T-helper 1 cell treated with Interleukin-12 subunit alpha and Interleukin-12 subunit beta and Interleukin-4 antibody, amounts not matched to agents 30 ng/mL and 1 ng/mL, for 36 hours (primary cell): ENCODE measurements around the gene KCNK2. TPM values are rescaled to one million over a fixed set of nuclear protein-coding genes. Genes with fewer than 3 reads are reported as not detected.

Experiments
- intact Hi-C: fragments of 100-400 bp; cut with micrococcal nuclease; formaldehyde crosslinking; loops from one replicate; pipeline ENCODE4 v1.15.1; 2024
- total RNA-seq: library from RNA; stranded (reverse); gene quantifications from 2 replicates; pipeline ENCODE4 v1.2.3, GENCODE V29; 2022

The KCNK2 gene
- total RNA-seq: not detected in 2 replicates

DNA sequence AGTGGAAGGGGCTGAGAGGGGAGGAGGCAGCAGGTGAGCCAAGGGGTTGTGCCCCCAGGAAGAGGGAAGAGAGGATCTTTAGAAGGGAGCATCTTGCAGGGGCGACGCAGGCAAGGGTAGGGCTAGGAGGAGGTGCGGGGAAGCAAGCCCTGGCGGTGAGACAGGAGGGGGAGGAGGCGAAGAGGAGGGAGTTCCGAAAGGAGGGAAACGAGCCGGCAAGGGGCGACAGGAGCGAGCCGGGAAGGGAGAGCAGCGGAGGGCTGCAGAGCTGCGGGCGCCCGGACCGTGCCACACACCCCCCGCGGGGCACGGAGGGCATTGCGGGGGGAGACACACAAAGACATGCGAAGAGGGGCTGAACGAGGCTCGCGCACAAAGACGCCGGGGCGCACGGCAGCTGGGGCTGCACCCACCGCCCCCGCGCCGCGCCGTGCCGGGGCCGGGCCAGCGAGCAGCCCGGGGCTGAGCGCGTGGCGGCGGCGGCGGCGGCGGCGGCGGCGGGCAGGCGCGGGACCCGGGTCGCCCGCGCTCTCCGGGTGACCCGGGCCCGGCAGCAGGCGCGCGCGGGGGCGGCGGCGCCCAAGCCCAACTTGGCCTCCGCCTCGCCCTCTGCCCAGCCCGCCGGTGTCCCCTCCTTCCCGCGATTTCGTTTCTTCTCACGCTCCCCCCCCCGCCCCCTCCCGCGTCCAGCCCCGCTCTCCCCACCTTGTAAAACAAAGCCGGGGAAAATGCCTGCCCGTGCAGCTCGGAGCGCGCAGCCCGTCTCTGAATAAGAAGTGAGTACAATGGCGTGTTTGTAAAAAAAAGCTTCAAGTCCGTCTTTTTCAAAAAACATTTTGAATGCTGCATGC is at the start of gene KCNK2:
TSS of gene KCNK2 (plus strand) at position 206 of the 851 bp plus-strand sequence. CDS start 649 bp downstream, outside the sequence.
- intact Hi-C loops: no loop called here

DNA sequence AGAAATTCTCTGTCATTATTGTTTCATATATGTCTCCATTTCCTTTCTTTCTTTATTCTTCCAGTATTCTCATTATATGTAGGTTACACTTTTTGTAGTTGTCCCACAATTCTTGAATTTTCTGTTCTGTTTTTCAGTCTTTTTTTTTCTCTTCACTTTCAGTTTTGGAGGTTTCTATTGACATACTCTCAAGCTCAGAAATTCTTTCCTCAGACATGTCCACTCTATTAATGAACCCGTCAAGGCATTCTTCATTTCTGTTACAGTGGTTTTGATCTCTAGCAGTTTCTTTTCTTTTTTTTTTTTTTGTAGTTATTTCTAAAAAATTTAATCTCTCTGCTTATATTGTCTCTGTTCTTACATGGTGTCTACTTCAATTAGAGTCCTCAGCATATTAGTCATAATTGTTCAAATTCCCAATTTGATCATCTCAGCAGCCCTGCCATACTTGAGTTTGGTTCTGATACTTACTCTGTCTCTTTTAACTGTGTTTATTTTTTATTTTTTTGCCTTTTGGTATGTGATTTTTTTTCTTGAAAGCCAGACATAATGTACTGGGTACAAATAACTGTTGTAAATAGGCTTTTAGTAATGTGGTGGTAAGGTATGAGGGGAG is 49.5 kb upstream of the KCNK2 start:
- intact Hi-C loops: no loop called here

- intact Hi-C loops: no loop called here
Observed at GRCh38 chr1:215040190-215040589, 42.3 kb upstream of the KCNK2 start.

DNA sequence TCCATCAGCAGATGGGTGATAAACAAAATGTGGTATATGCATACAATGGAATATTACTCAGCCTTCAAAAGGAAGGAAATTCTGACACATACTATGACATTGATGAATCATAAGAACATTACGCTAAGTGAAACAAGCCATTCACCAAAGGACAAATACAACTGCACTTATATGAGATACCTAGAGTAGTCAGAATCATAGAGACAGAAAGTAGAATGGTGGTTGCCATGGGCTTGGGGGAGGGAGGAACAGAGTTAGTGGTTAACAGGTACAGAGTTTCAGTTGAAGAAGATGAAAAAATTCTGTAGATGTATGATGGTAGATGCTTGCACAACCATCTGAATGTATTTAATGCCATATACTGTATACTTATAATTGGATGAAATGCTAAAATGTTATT is 39.1 kb upstream of the KCNK2 start:
- intact Hi-C loops: no loop called here

GRCh38 chr1:215044151-215044550 is 38.4 kb upstream of the KCNK2 start:
- intact Hi-C loops: no loop called here

GRCh38 chr1:215045698-215046308 is 36.7 kb upstream of the KCNK2 start:
- intact Hi-C loops: no loop called here

DNA sequence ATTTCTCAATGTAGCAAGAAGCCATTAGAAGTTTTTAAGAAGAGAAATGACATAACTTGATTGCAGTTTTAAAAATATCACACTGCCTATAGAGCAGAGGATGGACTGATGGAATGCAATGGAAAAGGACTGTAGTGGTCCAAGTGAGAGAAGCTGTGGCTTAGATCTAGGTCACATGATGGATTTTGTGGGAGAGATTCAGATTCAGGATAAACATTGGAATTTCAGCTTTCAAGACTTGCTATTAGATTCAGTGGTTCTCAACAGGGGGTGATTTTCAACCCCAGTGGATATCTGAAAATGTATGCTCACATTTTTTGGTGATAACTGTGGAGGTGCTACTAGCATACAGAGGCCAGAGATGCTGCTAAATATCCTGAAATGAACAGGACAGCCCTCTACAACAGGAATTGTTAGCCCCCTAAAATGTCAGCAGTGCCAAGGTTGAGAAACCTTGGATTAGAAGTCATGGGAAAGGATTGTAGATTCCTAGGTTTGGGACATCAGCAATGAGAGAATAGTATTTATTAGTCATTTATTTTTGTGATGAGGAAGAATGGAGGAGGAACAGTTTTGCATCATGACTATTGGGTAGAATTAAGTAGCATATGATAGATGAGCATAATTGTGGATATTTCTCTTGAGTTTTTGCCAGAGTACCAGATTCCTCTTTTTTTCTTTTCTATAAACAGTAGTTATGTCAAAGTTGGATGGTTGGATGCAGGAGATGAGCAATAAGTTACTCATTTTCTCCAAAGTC is 30.1 kb upstream of the KCNK2 start:
- intact Hi-C loops: no loop called here

DNA sequence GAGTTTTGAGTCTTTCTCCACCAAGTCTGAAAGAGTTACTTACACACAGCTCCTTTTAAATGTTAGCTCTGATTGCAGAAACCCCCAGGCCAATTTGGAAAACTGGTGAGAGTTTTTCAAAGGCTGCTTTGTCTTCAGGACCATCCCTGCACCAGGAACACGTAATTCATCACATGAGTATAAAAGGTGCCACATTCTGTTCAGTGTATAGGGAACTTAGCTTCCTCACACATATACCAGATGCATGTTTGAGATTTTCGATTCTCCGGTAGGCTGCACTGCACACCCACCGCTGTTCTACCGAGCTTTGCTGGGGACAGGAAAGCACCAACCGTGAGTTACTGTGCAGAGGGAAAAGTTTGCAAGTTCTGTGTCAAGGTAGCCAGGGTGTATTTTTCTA is 28.3 kb upstream of the KCNK2 start:
- intact Hi-C loops: no loop called here

DNA sequence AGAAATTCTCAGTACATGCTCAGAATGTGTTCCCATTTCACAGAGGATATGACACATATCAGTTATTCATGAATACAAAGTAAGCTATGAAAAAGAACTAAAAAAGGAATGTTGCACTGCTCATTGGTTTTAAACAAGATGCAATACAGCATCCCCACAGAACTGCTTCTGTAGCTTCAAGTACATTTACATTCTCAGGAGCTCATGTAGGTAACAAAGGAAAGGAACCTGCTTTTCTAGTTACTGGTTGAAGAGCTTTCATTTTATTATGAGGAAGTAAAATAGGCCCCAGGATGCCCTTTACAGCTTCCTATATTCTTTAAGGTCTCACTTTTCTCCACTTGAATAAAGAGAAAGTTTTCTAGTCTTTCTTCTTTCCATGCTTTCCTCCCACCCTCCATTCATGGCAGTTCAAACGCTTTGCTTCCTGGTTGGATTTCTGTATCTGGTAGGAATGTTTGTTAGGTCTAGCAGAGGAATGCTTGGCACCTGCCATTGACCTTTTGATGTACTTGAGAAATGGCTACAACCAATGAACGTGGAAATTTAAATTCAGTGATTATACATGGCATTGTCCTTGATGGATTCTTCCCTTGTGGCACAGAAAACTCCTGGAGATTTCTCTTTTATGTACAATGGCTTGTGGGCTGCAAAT is 27.1 kb upstream of the KCNK2 start:
- intact Hi-C loops: no loop called here

DNA sequence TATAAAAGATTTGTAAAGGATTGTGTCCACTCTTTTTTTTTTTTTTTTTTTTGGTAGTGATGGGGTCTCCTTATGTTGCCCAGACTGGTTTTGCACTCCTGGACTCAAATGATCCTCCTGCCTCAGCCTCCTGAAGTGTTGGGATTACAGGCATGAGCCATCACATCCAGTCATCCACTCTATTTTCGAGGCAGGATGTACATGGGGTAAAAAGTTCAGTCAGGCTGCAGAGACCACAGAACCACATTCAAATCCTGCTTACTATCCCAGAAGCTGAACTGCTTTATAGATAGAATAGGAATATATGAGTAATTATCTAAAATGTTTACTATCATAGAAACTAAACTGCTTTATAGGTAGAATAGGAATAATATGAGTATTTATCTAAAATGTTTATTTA is 26.0 kb upstream of the KCNK2 start:
- intact Hi-C loops: no loop called here

- intact Hi-C loops: no loop called here
Observed at GRCh38 chr1:215059947-215060346, 22.6 kb upstream of the KCNK2 start.

GRCh38 chr1:215064327-215064726 is 18.2 kb upstream of the KCNK2 start:
- intact Hi-C loops: no loop called here

DNA sequence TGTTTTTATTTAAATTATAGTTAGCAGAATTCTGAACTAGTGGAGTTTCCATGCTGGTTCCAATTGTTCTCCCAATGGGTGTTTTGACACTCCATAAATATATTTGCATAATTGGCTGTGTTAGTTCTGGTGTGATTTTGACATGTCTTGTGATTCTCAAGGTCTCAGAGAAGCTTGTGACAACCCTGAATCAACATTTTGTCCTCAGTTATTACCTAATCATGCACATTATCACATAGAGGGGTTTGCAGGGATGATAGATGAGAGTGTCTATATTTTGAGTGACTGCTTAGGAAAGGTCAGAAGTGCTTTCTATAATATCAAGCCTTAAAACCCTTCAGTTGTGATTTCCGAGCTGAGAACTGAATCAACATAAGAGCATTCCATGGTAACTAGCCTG is 11.5 kb upstream of the KCNK2 start:
- intact Hi-C loops: no loop called here

GRCh38 chr1:215076322-215076721 is 6.2 kb upstream of the KCNK2 start:
- intact Hi-C loops: loop anchor here (2.0 kb wide), 1 partner anchor 448 kb away; no protein-coding TSS in a partner anchor

- intact Hi-C loops: no loop called here
Observed at GRCh38 chr1:215079456-215079855, 3.1 kb upstream of the KCNK2 start.

DNA sequence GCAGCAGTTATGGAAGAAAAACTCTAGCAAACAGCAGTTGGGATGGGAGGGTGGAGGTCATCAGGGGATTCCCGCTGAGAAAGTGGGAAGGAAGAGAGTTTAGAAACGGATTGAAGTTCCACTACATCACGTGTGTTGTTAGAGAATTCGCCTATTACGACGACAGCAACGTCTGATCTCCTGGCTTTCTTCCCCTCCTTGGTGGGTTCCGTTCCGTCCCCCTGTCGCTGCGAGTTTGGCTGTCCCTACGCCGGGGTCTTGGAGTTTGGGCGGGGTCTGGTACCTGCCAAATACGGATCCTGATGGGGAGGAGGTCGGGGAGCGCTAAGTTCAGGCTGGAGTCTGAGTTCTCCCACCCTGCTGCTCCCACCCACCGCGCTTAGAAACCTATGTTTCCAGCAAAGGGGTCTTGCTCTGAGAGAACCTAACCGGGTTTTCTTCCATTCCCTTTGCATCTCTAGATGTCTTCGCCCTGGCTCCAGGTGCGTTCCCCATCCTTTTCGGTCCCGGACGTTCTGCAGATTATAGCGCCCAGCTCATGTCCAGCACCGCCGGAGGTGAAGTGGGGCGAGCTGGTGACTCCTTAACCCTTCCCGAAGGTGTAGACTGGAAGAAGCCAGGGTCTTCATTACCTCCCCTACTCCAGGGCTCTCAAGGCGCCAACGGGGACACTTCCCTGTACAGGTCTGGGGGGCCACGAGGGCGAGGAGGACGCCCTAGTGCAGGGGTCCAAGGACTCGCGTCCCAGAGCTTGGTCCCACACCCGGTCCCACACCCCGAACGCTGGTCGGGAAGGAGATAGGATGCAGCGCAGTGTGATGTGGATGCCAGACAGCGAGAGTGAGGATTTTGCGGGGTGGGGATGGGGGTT is 641 bp upstream of the KCNK2 start:
- intact Hi-C loops: no loop called here

DNA sequence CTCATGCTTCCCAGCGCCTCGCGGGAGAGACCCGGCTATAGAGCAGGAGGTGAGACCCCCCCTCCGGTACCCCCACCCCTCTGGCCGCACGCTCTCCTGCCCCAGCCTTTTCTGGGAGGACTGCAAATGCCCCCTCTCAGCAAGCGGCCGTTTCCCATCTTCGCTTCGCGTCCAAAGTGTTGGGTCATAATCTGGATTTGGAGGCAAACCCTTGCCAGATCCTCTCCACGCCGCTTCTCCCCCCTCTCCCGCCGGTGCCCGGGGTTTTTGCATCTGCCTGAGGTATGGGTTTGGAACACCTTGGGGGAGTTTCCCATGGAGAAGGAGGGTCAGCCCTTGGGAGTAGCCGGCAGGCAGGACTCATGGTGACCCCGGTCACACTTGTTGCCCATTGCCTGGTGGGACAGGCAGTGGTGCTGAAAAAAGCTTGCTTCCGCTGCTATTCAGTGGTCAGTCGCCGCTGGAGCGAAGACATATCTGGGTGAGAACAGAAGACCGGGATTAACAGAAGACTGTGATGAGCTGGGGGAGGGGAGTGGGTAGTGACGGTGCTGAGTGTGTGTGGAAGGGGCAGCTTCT is 935 bp downstream of the KCNK2 start:
- intact Hi-C loops: no loop called here

- intact Hi-C loops: no loop called here
Observed at GRCh38 chr1:215084621-215085020, 2.1 kb downstream of the KCNK2 start.

DNA sequence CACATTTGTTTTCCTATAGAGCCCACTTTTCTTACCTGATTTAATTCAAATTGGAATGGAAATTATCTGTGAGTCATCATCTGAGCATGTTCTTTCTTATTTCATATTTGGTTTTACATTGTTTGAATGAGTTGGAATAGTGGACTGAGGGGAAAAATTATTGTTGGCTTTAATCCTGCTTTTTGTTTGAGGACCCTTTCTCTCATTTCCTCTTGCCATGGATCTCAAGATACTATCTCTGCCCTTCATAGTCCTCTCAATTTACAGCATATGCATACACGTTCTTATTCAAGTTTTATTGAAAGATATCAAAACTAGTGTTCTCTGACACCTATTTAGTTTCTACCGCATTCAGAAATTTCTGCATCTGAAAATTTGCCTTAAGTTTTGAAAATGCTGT is 5.1 kb downstream of the KCNK2 start:
- intact Hi-C loops: no loop called here

DNA sequence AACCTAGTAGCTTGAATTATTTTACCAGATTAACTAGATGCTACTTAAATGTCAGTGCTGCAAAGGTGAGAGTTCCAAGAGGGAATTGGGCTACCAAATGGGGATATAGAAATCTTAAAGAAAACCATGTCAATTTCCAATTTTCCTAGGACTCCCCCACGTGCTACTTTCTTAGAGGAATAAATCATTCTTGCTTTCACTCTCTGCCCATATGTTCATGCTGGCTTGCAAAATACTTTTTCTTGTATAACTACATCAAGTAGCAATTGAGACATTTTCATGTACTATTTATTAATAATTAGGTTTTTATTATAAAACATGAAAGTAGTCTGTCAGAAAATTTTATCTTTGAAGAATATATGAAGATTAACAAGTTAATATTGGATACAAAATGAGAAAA is 11.8 kb downstream of the KCNK2 start:
- intact Hi-C loops: no loop called here
